Nephron progenitor cell (in vitro differentiated cells): ENCODE data around the gene FRMD8.
A peak's percentile ranks its signal among the peaks of the same experiment; 100 is the strongest.

Experiments
- DNase-seq: peaks from one replicate; pipeline ENCODE4 v3.0.0; 2021
- H3K27ac Mint-ChIP-seq: 2 replicates; pipeline ENCODE4 v1.8.0; 2021; ENCODE audit warnings: mild to moderate bottlenecking, moderate library complexity, mixed read lengths
- H3K27me3 Mint-ChIP-seq: 2 replicates; pipeline ENCODE4 v1.8.0; 2021; ENCODE audit warnings: mild to moderate bottlenecking, low read depth, mixed read lengths; ENCODE audit not compliant: poor library complexity
- H3K36me3 Mint-ChIP-seq: 2 replicates; pipeline ENCODE4 v1.8.0; 2021; ENCODE audit warnings: low read depth, mixed read lengths
- H3K4me1 Mint-ChIP-seq: 2 replicates; pipeline ENCODE4 v1.8.0; 2021; ENCODE audit warnings: mixed read lengths
- H3K4me3 Mint-ChIP-seq: 2 replicates; pipeline ENCODE4 v1.8.0; 2021; ENCODE audit warnings: mild to moderate bottlenecking, moderate library complexity, mixed read lengths
- H3K9me3 Mint-ChIP-seq: 2 replicates; pipeline ENCODE4 v1.8.0; 2021; ENCODE audit warnings: mild to moderate bottlenecking, moderate library complexity, mixed read lengths
- TF ChIP-seq, protein P1 (sequence below): fragments of 200-600 bp; sonication (generic); IDR thresholded peaks from 2 replicates; pipeline ENCODE4 v1.5.0; 2021; ENCODE audit warnings: antibody characterized with exemption

The FRMD8 gene

GRCh38 chr11:65418431-65418680 is 31.9 kb downstream of the FRMD8 start:
- TF ChIP-seq, protein P1, sequence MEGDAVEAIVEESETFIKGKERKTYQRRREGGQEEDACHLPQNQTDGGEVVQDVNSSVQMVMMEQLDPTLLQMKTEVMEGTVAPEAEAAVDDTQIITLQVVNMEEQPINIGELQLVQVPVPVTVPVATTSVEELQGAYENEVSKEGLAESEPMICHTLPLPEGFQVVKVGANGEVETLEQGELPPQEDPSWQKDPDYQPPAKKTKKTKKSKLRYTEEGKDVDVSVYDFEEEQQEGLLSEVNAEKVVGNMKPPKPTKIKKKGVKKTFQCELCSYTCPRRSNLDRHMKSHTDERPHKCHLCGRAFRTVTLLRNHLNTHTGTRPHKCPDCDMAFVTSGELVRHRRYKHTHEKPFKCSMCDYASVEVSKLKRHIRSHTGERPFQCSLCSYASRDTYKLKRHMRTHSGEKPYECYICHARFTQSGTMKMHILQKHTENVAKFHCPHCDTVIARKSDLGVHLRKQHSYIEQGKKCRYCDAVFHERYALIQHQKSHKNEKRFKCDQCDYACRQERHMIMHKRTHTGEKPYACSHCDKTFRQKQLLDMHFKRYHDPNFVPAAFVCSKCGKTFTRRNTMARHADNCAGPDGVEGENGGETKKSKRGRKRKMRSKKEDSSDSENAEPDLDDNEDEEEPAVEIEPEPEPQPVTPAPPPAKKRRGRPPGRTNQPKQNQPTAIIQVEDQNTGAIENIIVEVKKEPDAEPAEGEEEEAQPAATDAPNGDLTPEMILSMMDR, result no peak
- Mint-ChIP-seq H3K36me3 (no peaks in the 10 kb centered on the region), H3K4me1 (peaks cover 83% of the 10 kb centered on the region), H3K27ac (peak overlapping the region; percentile 100), H3K27me3 (no peaks in the 10 kb centered on the region), H3K9me3 (no peaks in the 10 kb centered on the region), H3K4me3 (peak overlapping the region; percentile 76)
- DNase-seq, result no peak

DNA sequence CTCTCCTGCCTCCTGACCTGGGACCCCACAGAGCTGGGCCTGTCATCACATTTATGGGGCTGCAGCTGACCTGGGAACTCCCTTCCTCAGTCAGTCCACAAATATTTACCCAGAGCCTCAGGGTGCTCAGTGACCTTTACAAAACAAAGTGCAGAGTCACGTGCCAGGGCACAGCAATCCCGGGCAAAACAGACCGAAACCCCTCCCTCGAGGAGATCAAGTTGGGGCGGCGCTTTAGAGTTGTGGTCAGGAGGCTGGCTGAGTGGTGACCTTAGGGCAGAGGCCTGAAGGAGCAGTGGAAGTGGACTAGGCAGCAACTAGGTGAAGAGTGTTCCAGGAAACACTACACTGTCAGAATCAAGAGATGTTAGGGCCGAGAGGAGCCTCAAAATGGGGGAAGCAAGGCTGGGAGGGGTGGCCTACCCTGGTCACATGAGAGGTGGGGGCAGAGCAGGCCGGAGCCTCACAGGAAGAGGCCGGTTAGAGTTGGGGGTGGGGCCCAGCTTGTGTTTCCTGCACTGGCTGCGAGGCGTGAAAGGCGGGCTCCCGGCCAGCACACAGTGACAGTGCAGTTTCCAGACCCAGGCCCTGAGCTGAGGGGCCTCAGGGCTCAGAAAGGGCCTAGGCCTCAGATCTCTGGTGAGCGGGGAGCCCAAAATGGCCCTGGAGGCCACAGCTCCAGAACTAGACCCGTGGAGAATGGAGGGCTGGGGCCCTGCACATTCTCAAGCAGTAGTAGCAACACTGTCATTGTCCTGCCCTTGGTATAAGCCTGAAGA is 32.4 kb downstream of the FRMD8 start:
- TF ChIP-seq, protein P1, result no peak
- Mint-ChIP-seq H3K9me3 (no peaks in the 10 kb centered on the region), H3K27ac (peak overlapping the region; percentile 100), H3K4me1 (peaks cover 87% of the 10 kb centered on the region), H3K27me3 (no peaks in the 10 kb centered on the region), H3K36me3 (no peaks in the 10 kb centered on the region), H3K4me3 (peak overlapping the region; percentile 76)
- peak; percentile 81 for DNase-seq

DNA sequence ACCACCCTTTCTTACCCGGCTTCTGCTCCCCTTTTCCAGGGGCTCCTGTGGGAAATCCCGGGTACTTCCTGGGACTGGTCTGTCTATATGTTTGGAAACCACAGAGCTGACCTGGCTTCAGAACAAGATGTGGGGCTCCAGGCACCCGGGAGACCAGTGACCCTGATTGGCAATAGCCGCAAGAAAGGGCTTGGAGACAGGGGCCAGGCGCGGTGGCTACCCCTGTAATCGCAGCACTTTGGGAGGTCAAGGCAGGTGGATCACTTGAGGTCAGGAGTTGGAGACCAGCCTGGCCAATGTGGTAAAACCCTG is 33.0 kb downstream of the FRMD8 start:
- Mint-ChIP-seq H3K9me3 (no peaks in the 10 kb centered on the region), H3K36me3 (no peaks in the 10 kb centered on the region), H3K27me3 (no peaks in the 10 kb centered on the region), H3K4me1 (peaks cover 93% of the 10 kb centered on the region), H3K4me3 (peak overlapping the region; percentile 76), H3K27ac (peak overlapping the region; percentile 100)
- no peak for DNase-seq
- TF ChIP-seq, protein P1, result no peak

- Mint-ChIP-seq H3K9me3 (no peaks in the 10 kb centered on the region), H3K36me3 (no peaks in the 10 kb centered on the region), H3K4me1 (peaks cover 95% of the 10 kb centered on the region)
Observed at GRCh38 chr11:65419772-65420481, 33.5 kb downstream of the FRMD8 start.

GRCh38 chr11:65420506-65420905 is 34.1 kb downstream of the FRMD8 start:
- Mint-ChIP-seq H3K4me3 (peak overlapping the region; percentile 95), H3K9me3 (no peaks in the 10 kb centered on the region), H3K4me1 (peaks cover 95% of the 10 kb centered on the region), H3K27ac (peak overlapping the region; percentile 100), H3K36me3 (no peaks in the 10 kb centered on the region), H3K27me3 (no peaks in the 10 kb centered on the region)
- DNase-seq, result no peak
- TF ChIP-seq, protein P1, result no peak

More at GRCh38 chr11:65419772-65420481, 33.5 kb downstream of the FRMD8 start:
- peak; percentile 54 for DNase-seq
- H3K27me3 Mint-ChIP-seq, result no peaks in the 10 kb centered on the region
- TF ChIP-seq, protein P1, result no peak
- peak overlapping the region; percentile 76 for H3K4me3 Mint-ChIP-seq
- peak overlapping the region; percentile 100 for H3K27ac Mint-ChIP-seq
